T-helper 22 cell (primary cell): ENCODE data around the gene EGLN1.
"Not testable (repeated sequence)": the region's sequence is repeated elsewhere in the genome, so short reads cannot be mapped to it uniquely, and the experiment has no call there.

Source experiments
- DNase-seq: peaks from one replicate; pipeline ENCODE4 v3.0.0-alpha.2; 2020; ENCODE audit warnings: low read depth

The EGLN1 gene

DNA sequence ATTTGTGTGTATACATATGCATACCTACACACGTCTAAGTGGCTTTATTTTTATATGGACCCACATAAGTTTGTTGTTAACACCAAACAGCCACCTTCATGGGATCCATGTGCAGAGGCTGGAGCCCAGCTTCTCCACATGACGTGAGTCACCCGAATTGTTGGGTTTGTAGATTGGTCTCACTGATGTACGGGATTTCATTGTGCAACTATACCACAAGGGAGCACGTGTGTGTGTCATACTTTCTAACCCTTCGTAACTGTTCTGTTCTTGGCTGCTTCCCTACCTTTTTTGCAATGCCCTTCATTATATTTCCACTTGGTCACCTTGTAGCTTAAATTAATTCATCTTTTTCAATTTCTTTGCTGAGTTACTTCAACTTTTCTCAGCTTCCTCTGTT lies 63.0 kb downstream of the EGLN1 start:
- no peak for DNase-seq

DNA sequence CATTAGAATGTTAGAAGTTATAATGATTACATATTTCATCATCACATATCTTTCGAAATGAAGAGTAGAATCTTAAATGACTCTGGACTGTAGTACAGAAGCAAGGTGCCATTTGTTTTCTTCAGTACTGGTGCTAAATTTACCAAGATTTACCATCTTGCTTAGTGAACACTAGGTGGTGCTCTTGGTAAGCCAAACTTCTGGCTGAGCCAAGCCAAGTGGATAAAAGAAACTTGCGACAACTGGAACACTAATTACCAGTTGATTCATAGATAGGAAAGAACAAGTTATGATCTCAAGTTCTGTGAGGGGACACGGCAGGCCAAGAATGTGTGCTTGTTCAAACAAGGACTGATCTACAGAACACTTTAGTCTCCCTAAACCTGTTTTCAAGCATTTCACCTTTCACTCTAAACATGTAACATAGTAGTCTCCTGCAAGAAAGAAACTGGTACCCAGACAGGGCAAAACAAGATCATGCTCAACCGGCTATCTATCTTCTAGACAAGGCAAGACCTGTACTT lies 64.2 kb downstream of the EGLN1 start:
- no peak for DNase-seq

DNA sequence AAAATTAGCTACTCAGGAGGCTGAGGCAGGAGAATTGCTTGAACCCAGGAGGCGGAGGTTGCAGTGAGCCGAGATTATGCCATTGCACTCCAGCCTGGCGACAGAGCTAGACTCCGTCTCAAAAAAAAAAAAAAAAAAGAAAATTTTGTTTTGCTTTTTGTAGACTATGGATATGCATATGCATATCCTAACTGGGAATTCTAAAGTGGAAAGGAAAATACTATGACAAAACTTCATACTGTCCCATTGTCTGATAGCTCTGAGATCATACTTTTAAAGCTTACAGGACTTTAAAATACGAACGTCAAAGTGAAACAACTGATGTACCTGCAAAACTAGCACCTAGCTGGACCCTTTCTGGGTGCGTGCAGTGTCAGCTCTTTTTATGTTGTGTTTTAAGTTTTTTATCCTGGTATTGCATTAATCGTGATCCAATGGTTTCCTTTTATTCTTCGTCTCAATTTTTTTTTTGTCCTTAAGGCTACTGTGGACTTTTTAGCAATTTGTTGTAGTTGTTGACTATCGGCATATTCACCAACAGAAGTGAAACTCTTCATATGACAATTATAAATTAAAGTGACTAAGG lies 64.8 kb downstream of the EGLN1 start:
- no peak for DNase-seq

DNA sequence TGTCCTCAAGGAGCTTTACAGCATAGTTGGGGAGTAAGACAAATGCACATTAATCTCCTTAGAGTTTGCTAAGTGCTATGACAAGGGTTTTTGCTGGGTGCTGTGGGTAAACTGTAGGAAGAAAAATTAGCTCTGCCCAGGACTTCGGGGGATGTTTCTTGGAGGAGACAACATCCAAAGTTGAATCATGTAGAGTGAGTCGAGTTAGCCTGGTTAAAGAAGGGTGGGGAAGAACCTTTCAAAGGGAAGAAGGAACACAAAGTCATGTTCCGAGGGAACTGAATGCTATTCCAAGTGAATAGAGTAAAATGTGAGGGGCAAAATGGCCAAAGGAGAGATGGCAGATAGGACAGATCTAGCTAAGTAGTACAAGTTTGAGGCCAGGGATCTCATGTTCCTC lies 66.9 kb downstream of the EGLN1 start:
- DNase-seq, result no peak

DNA sequence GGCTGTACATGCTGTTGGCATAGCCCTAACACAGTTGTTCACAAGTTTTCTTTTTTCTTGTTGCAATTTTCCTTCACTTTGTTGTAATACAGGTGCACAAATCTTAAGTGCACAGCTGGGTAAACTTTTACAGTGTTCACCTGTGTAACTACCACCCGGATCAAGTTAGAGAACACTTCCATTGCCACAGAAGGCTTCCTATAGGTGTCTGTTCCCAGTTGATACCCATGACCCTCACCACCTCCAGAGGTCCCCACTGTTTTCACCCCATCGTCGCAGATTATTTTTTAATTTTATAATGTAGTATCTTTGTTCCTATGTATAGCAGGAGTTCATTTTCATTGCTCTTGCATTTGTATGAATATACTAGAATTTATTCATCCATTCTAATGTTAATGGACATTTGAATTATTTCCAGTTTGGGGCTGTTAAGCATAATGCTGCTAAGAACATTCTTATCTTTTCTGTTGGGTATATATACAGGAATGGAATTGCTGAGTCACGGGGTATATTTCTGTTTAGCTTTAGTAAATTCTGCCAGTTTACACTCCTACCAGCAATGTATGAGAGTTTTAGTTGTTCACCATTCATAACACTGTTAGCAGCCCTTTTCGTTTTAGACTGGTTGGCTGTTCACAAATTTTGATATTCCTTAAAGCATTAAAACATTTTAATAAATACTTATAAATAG lies 67.6 kb downstream of the EGLN1 start:
- no peak for DNase-seq

DNA sequence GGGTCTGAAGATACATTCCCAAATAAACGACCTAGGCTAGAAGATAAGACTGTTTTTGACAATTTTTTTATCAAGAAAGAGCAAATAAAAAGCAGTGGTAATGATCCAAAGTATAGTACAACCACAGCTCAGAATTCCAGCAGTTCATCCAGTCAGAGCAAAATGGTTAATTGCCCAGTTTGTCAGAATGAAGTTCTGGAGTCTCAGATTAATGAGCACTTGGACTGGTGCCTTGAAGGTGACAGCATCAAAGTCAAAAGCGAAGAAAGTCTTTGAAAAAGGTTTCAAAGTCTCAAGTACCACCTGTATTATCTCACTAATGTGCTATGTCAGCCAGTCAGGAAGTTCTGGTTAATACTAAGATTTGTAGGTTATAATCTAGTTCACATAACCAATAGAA lies 69.0 kb downstream of the EGLN1 start:
- DNase-seq, result no peak

DNA sequence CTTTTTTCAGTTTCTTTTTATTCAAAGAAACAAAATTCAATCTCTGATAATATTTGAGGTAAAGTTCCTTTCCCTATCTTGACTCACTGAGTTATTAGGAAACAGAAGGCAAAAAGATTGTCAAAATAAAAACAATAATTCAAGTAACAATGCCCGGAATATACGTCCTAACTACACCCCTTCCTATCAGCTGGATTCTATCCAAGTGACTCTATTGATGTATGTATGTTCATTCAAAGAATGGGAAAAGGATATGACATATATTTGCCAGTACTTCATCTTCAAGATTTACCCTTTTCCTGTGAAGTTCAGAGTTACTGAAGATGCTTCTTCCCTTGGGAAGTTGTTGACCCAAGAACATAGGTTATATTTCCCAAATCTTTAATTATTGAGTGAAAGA lies 70.3 kb downstream of the EGLN1 start:
- no peak for DNase-seq

DNA sequence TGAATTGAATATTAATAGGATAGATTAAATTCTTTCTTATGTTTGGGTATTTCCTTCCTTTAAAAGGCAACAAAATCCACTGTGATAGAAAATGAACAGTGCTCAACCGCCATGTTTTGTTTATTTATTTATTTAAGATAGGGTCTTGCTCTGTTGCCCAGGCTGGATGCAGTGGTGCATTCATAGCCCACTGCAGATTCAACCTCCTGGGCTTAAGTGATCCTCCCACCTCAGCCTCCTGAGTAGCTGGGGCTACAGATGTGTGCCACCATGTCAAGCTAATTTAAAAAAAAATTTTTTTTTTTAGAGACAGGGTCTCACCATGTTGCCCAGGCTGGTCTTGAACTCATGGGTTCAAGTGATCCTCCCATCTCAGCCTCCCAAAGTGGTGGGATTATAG lies 73.2 kb downstream of the EGLN1 start:
- not testable (repeated sequence) for DNase-seq

DNA sequence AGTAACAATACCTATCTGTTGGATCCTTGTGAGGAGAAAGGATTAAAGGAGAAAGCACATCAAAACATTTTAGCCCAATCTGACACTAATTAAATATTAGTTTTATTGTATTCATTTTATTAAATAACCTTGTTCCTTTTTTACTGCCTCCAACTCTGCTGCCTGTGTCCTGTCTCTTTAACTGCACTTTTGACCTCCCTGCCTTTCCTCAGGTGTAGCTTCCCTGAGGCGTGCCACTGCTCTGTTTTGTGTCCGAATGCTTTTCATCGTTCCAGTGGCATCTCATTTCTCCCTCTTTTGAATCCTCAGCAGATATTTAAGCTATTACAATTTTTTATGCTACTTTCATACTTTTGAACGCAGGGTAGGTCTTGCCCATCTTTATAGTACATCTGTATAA lies 73.6 kb downstream of the EGLN1 start:
- DNase-seq, result no peak

DNA sequence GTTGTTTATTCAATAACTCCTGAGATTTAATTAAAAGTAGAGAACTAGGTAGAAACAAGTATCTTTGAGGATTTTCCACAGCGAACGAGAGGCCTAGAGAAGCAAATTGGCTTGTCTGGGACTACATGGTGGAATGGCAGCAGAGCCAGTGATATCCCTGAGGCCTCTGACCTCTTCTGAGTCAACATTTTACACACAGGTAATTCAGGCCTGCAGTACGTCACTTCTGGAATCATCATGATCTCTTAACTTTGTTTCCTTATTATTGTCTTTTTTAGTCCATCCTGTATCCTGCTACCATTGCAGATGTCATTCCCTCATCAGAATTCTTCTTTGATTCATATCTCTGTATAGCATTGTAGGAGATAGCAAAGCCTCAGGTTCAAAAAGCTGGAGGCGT lies 74.1 kb downstream of the EGLN1 start:
- DNase-seq, result no peak

DNA sequence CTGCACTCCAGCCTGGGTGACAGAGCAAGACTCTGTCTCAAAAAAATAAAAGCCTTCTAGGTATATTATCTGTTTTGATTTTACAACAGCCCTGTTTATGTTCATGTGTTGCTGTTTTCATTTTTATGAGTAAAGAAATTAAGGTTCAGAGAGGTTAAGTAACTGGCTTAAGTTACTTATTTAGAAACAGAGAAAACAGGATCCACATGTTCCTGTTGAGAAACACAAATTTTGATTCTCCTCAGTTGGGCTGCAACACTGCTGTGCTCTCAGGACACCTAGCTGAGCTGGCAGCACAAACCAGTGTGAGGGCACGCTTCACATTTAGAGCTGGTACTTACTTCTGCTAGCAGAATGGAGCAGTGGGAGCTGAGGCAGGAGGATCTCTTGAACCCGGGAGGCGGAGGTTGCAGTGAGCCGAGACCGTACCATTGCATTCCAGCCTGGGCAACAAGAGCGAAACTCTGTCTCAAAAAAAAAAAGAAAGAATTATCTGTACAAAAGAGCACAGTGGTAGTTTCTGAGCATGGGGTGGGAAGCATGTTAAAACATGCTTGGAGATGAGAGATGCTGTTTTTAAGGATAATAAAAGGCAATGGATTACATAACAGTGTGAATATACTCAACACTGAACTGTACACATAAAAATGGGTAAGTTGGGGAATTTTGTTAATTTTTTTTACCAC lies 81.6 kb downstream of the EGLN1 start:
- no peak for DNase-seq

DNA sequence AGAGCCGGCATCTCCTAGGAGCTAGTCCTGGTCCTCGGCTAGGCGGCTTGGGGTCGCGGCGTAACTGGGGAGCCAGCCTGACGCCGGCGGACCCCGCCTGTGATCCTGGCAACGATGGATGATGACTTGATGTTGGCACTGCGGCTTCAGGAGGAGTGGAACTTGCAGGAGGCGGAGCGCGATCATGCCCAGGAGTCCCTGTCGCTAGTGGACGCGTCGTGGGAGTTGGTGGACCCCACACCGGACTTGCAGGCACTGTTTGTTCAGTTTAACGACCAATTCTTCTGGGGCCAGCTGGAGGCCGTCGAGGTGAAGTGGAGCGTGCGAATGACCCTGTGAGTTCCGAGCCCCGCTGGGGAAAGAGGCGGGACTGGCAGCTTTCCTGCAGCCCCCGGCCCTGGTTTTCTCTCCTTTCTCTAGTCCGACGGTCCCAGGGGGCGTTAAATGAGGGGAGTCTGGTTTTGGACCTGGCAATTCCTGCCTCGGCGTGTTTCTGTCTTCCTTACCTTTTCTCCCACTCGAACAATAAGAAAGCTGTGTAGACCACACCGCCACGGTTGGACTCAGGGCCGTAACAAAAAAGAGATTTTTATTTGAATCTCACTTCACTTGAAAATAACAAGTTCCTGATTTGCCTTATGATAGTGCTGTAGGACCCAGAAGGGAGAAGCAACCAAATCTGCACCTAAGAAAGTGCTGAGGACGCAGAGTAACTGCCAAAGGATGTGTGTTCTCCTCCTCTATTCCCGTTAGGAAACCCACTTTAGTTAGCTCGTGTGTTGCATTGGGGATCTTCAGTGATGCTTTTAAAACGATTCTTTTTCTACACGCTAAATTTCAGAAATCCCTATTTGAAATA lies 83.6 kb downstream of the EGLN1 start, which contains the start of gene SPRTN:
Gene SPRTN (plus strand): TSS at position 24 of the 859 bp plus-strand sequence. CDS start 91 bp downstream, at position 115.
- DNase-seq, result no peak

DNA sequence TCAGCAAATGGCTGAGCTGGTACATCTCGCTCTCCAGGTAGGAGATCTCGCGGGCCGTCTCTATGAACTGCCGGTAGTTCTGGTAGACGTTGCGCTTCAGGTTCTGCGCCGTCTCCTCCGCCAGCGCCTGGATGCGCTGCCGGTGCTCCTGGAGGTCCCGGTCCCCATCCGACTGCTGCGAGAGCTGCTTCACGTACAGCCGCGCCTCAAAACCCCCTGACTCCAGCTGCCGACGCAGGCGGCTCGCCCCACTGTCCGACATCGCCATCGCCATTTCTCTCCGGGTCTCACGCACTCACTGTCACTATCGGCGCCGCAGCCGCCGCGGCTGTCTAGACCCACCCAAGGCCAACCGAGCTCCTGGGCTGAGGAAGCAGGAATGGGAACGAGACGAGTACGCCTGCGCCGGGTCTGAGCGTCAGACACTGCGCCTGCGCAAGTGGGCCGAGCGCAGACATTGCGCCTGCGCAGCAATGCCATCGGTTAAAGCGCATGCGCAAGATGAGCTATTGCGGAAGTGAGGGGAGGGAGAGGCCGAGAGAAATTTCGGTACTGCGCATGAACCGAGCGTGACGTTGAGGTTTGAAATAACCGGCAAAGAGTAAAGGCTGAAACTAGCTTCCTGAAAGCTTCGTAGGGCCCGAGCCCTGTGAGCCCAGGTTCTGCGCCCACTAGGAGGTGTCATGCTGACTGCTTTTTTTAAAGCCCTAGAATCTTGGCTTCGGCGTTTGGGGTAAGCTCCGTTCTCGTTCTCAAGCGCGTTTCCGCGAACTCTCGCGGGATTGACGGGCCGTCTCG lies 84.4 kb downstream of the EGLN1 start, which contains the start of gene EXOC8:
Gene EXOC8 (minus strand): TSS at position 381 of the 798 bp plus-strand sequence. CDS start 107 bp downstream, at position 274.
- DNase-seq, result peak; percentile 92

DNA sequence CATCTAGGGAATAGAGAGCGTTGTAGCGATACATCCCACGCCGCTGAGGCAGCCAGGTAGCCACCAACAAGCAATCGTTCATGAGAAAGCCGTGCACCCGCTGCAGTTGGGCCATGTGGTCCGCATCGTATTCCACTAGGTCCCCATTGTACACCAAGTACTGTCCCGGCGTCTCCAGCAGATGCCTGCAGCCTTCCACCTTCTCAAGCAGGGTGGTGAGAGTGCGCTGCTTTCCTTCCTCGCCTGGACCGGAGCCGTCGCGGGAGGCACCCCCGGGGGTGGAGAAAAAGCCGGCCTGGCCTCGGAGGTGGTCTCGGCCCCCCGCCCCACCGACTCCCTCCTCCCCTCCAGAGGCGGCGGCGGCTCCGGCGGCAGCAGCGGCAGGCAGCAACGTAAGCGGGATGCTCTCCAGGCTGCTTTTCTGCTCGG lies 85.0 kb downstream of the EGLN1 start:
- DNase-seq, result no peak

DNA sequence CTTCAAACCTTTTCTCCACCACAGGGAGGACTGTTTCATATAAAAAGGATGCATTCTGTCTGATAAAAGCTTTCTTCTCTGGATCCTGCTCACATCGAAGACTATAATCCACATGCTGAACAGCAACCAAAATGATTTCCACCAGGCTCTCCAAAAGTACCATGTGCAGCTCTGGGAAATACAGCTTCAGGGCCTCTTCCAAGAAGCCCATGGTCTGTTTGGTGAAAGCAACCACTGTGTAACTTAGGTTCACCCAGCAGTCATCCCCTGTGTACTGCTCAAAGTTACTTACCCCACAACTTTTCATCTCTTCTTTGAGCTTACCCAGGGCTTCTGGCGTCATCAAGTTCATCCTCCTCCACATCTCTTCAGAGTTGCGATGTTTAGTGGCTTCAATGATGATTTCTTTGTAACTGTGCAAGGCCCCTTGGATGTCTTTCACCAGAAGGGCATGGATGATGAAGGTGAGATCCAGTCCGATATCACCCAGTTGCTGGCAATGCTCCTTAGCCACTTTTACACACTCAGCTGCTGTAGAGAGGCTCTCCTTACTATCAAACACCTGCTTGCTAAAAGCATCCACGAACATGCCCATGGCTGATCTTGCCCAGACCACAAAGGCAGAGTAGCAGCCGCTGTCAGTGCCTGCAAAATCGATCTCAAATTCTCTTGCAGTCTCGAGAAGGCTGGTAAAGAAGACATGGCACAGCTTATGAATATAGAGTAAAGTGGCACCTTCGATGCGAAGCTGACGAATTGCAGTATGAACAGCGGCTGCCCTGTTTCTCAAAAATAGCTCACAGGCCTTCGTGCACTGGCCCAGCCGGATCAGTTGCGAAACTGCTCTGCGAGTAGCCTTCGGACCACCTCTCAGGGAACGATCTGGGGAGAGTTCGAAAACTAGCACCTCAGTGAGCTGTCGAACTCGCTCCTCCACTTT lies 86.2 kb downstream of the EGLN1 start:
- DNase-seq, result no peak

DNA sequence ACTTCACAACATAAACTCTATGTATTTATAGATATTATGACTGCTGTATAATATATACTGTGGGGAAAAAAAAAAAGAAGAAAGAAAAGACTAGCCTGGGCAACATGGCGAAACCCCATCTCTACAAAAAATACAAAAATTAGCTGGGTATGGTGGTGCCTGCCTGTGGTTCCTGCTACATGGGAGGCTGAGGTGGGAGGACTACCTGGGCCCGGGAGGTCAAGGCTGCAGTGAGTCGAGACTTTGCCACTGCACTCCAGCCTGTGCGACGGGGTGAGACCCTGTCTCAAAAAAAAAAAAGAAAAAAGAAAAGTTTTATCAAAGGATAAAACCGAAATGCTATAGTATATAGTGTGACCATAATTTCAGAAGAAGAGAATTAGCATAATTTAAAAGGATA lies 87.1 kb downstream of the EGLN1 start:
- DNase-seq, result no peak

DNA sequence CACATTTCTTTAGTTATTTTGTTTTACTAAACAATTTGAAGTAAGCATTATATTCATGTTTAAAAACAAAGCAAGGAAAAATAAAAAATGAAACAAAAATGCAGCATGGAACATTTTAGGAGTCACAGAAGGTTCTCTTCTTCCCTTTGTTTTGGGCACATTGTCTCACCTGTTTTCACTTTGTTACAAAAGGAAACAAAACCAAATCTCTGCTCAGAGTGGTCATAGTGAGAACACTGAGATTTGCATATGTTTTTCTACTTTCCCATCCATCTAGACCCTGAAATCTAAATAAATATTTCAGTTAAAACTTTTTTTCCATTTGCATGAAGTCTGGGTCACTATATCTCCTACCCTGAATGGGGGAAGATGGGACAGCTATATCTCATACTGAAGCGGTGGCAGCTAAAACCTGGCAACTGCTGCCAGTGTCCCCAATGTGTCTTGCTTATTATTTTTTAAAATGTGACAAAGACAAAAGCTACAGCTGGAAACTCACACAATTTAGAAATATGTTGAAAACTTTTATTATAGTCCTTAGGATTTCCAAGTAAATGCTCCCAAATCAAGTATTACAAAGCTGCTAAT lies 87.9 kb downstream of the EGLN1 start:
- no peak for DNase-seq

DNA sequence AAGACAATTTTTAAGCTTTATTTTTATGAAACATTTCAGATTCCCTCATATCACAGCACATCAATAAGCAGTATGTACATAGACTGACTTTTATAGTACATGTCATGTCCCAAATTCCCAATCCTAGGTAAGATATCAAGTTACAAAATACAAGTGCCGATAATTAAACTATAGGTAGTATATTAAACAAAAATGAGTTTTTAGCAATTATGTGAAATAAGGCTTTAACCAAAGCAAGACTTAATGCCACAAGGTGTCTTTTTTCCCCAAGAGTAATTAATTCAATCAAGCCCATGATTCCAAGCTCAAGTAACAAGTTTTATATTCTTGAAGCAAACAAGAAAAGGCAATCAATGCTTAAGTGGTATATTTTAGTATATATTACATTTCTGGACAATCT lies 89.3 kb downstream of the EGLN1 start:
- DNase-seq, result no peak

DNA sequence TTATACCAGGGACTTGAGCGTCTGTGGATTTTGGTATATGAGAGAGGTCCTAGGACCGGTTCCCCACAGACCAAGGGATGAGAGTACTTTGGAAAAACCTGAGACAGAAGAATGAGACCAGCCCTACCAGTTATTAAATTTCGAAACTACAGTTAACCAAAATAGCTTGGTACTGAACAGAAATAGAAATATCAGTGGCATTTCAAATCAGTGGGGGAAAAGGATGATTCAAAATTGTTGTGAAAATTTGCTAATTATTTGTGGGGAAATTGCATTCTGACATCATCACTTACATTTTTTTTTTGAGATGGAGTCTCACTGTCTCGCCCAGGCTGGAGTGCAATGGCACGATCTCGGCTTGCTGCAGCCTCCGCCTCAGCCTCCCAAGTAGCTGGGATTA lies 92.6 kb downstream of the EGLN1 start:
- no peak for DNase-seq

DNA sequence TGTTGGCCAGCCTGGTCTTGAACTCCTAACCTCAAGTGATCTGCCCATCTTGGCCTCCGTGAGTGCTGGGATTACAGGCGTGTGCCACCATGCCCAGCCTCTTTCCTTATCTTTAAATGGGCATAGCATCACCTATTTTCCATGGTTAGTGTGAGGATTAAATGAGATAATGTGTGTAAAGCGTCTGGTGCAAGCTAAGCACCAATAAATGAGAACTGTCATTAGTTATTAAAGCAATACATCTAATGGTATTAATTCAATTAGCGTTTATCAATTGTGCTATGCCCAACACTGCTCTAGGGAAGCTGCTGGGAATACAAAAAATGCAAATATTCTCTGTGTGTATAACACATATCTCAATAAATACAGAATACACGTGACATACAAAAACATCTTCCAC lies 94.5 kb downstream of the EGLN1 start:
- DNase-seq, result no peak
